ENCODE measurements around the gene SIM2. TPM values are rescaled to one million over a fixed set of nuclear protein-coding genes. Genes with fewer than 3 reads are reported as not detected.

SIM2 gene
- total RNA-seq, 1 experiment from 2014 or later = 23.9 TPM

DNA sequence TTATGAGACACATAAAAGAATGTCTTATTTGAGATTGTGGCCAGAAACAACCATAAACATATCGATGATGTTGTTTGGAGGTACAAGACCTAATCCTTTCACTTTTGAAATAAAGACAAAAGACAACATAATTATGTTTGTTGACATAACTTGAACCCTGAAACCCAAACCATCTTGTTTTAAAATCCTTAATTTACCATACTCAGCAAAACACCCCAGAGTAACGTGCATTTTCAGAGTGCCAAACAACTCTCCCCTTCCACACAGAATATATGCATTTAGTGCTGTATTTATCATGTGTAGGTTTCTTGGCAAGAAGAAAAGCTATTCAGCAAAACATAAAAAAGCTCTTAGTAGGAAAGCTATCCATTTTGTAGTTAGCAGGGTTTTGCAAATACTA lies 17.5 kb downstream of the SIM2 start:
- no peak for TF ChIP-seq SIN3A (IDR thresholded peaks at IDR 0.05; ENCODE audit: low read depth)
- TF ChIP-seq, protein P1, sequence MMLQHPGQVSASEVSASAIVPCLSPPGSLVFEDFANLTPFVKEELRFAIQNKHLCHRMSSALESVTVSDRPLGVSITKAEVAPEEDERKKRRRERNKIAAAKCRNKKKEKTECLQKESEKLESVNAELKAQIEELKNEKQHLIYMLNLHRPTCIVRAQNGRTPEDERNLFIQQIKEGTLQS (IDR thresholded peaks at IDR 0.05) = no peak
- TF ChIP-seq, protein P2, sequence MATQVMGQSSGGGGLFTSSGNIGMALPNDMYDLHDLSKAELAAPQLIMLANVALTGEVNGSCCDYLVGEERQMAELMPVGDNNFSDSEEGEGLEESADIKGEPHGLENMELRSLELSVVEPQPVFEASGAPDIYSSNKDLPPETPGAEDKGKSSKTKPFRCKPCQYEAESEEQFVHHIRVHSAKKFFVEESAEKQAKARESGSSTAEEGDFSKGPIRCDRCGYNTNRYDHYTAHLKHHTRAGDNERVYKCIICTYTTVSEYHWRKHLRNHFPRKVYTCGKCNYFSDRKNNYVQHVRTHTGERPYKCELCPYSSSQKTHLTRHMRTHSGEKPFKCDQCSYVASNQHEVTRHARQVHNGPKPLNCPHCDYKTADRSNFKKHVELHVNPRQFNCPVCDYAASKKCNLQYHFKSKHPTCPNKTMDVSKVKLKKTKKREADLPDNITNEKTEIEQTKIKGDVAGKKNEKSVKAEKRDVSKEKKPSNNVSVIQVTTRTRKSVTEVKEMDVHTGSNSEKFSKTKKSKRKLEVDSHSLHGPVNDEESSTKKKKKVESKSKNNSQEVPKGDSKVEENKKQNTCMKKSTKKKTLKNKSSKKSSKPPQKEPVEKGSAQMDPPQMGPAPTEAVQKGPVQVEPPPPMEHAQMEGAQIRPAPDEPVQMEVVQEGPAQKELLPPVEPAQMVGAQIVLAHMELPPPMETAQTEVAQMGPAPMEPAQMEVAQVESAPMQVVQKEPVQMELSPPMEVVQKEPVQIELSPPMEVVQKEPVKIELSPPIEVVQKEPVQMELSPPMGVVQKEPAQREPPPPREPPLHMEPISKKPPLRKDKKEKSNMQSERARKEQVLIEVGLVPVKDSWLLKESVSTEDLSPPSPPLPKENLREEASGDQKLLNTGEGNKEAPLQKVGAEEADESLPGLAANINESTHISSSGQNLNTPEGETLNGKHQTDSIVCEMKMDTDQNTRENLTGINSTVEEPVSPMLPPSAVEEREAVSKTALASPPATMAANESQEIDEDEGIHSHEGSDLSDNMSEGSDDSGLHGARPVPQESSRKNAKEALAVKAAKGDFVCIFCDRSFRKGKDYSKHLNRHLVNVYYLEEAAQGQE (IDR thresholded peaks at IDR 0.05; ENCODE audit: low read depth) = no peak
- TF ChIP-seq JUND (IDR thresholded peaks at IDR 0.05) = no peak
- TF ChIP-seq CEBPB (IDR thresholded peaks at IDR 0.05; ENCODE audit: low read depth) = no peak
- no peak for TF ChIP-seq EZH2 (IDR thresholded peaks at IDR 0.05)
- no peak for TF ChIP-seq ZFX (IDR thresholded peaks at IDR 0.05)
- TF ChIP-seq YY1 (IDR thresholded peaks at IDR 0.05; ENCODE audit: extremely low read depth, insufficient replicate concordance, low read depth, low read length) = no peak
- TF ChIP-seq, protein P3, sequence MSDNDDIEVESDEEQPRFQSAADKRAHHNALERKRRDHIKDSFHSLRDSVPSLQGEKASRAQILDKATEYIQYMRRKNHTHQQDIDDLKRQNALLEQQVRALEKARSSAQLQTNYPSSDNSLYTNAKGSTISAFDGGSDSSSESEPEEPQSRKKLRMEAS (IDR thresholded peaks at IDR 0.05) = no peak
- no peak for TF ChIP-seq TCF7L2 (IDR thresholded peaks at IDR 0.05; ENCODE audit: borderline replicate concordance, extremely low read depth, insufficient read depth, insufficient read length)
- TF ChIP-seq EGR1 (IDR thresholded peaks at IDR 0.05; ENCODE audit: low read depth) = no peak
- no peak for TF ChIP-seq SRF (IDR thresholded peaks at IDR 0.05; ENCODE audit: low read depth)
- TF ChIP-seq FOSL1 (IDR thresholded peaks at IDR 0.05; ENCODE audit: low read depth) = no peak
- TF ChIP-seq, protein P4, sequence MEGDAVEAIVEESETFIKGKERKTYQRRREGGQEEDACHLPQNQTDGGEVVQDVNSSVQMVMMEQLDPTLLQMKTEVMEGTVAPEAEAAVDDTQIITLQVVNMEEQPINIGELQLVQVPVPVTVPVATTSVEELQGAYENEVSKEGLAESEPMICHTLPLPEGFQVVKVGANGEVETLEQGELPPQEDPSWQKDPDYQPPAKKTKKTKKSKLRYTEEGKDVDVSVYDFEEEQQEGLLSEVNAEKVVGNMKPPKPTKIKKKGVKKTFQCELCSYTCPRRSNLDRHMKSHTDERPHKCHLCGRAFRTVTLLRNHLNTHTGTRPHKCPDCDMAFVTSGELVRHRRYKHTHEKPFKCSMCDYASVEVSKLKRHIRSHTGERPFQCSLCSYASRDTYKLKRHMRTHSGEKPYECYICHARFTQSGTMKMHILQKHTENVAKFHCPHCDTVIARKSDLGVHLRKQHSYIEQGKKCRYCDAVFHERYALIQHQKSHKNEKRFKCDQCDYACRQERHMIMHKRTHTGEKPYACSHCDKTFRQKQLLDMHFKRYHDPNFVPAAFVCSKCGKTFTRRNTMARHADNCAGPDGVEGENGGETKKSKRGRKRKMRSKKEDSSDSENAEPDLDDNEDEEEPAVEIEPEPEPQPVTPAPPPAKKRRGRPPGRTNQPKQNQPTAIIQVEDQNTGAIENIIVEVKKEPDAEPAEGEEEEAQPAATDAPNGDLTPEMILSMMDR (IDR thresholded peaks at IDR 0.05 in 2 of 3, conservative IDR thresholded peaks at IDR 0.05 in 1 of 3; ENCODE audit: borderline replicate concordance in 1 of 3, insufficient read depth in 1 of 3, low read depth in 2 of 3, low read length in 2 of 3) = no peak
- no peak for TF ChIP-seq SP1 (IDR thresholded peaks at IDR 0.05; ENCODE audit: low read depth)
- no peak for TF ChIP-seq EZH2phosphoT487 (IDR thresholded peaks at IDR 0.05; ENCODE audit: borderline replicate concordance)
- TF ChIP-seq, protein P5, sequence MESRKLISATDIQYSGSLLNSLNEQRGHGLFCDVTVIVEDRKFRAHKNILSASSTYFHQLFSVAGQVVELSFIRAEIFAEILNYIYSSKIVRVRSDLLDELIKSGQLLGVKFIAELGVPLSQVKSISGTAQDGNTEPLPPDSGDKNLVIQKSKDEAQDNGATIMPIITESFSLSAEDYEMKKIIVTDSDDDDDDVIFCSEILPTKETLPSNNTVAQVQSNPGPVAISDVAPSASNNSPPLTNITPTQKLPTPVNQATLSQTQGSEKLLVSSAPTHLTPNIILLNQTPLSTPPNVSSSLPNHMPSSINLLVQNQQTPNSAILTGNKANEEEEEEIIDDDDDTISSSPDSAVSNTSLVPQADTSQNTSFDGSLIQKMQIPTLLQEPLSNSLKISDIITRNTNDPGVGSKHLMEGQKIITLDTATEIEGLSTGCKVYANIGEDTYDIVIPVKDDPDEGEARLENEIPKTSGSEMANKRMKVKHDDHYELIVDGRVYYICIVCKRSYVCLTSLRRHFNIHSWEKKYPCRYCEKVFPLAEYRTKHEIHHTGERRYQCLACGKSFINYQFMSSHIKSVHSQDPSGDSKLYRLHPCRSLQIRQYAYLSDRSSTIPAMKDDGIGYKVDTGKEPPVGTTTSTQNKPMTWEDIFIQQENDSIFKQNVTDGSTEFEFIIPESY (IDR thresholded peaks at IDR 0.05; ENCODE audit: extremely low read depth, insufficient replicate concordance, low read length) = no peak
- no TSS peak for BruUV-seq (replicated peaks)

More for the DNA sequence above, 17.5 kb downstream of the SIM2 start:
- Histone ChIP-seq H3K4me2 (ENCODE audit: low read length) (no peak overlapping the region), H4K20me1 (ENCODE audit: insufficient read depth) (no peaks in the 10 kb centered on the region), H3K27ac (ENCODE audit: low read depth, low read length) (no peak overlapping the region), H3K79me2 (ENCODE audit: insufficient read depth, low read length) (no peaks in the 10 kb centered on the region), H3K4me3 (replicated peaks in 1 of 2; ENCODE audit: low read depth in 1 of 2, low read length in 2 of 2) (no peak overlapping the region), H3K27me3 (ENCODE audit: insufficient read depth, low read length) (no peaks in the 10 kb centered on the region), H3K36me3 (ENCODE audit: control insufficient read depth in 1 of 2, insufficient read depth in 2 of 2, low read length in 2 of 2) (peaks cover 5 to 6% of the 10 kb centered on the region in 2 experiments; a peak in 1 of 4 replicates), H3K4me1 (ENCODE audit: control insufficient read depth in 1 of 2, insufficient read depth in 2 of 2, low read length in 2 of 2) (peaks cover 15 to 23% of the 10 kb centered on the region in 2 experiments), H3K9ac (ENCODE audit: low read length) (no peak overlapping the region), H3K9me3 (ENCODE audit: control insufficient read depth in 1 of 2, insufficient read depth in 1 of 2, low read depth in 1 of 2, low read length in 2 of 2) (no peaks in the 10 kb centered on the region), H2AFZ (ENCODE audit: low read depth, low read length, poor library complexity, severe bottlenecking) (no peak overlapping the region), H3K9me2 (ENCODE audit: insufficient read depth) (no peaks in the 10 kb centered on the region)
- DNase-seq (ENCODE audit: low read depth, low spot score) (no peak), ATAC-seq (no peak)
- CTCF ChIA-PET = interaction anchor here (1.4 kb wide), 1 partner anchor 86 kb away, joined by 3 read pairs; no protein-coding TSS in a partner anchor
- RAD21 ChIA-PET (ENCODE audit: low non-redundant PET in 1 of 2, low total read pairs in 2 of 2, uncharacterized antibody in 2 of 2, unreplicated experiment in 2 of 2) = no interaction called here
- POLR2A ChIA-PET = no interaction called here
- intact Hi-C loops (cut with micrococcal nuclease) = no loop called here
